K562 (cell line): ENCODE data around the gene ITPR3. TPM values are rescaled to one million over a fixed set of nuclear protein-coding genes. Genes with fewer than 3 reads are reported as not detected.

Source experiments
- ERF ChIP-seq: fragments of 450-650 bp; formaldehyde crosslinking; IDR thresholded peaks from 2 replicates; pipeline ENCODE4 v1.4.0; 2020; ENCODE audit warnings: mild to moderate bottlenecking, mixed read lengths
- ESRRB ChIP-seq: fragments of 250-450 bp; sonication (Bioruptor Pico); IDR thresholded peaks from 2 replicates; pipeline ENCODE4 v1.5.0; 2020; ENCODE audit warnings: mild to moderate bottlenecking, moderate library complexity, borderline replicate concordance
- ETV5 ChIP-seq: sonication (generic); formaldehyde crosslinking; IDR thresholded peaks from 2 replicates; pipeline ENCODE4 v1.4.0; 2020; ENCODE audit warnings: low read depth, mild to moderate bottlenecking, missing genetic modification reagents
- FOXA3 ChIP-seq, 2 experiments: fragments of 450-650 bp in 1 of 2; sonication (generic) in 1 of 2; formaldehyde crosslinking; IDR thresholded peaks in 1 of 2; conservative IDR thresholded peaks in 1 of 2; 2 replicates each; pipeline versions ENCODE4 v1.4.0 to v1.8.0; 2020 to 2022; ENCODE audit warnings: mild to moderate bottlenecking in 2 of 2, missing genetic modification reagents in 1 of 2
- HMGXB4 ChIP-seq: sonication (generic); formaldehyde crosslinking; IDR thresholded peaks from 2 replicates; pipeline ENCODE4 v1.8.1; 2023; ENCODE audit warnings: mild to moderate bottlenecking, missing genetic modification reagents
- HNRNPUL1 ChIP-seq: fragments of 200-400 bp; formaldehyde crosslinking; IDR thresholded peaks from 2 replicates; pipeline ENCODE4 v1.6.1; 2017; ENCODE audit warnings: low read length
- IFI16 ChIP-seq: fragments of 250-450 bp; sonication (Bioruptor Pico); IDR thresholded peaks from 2 replicates; pipeline ENCODE4 v2.1.2; 2022; ENCODE audit warnings: mild to moderate bottlenecking, inconsistent platforms
- MCM7 ChIP-seq, 2 experiments: fragments of 450-650 bp; IDR thresholded peaks; 2 replicates each; pipeline ENCODE4 v1.6.1; 2016 to 2018
- MNT ChIP-seq, 2 experiments: fragments of 450-650 bp; conservative IDR thresholded peaks; 2 replicates each; pipeline ENCODE4 v1.6.1; 2017; ENCODE audit warnings: mild to moderate bottlenecking in 2 of 2, moderate library complexity in 2 of 2
- PML ChIP-seq: IDR thresholded peaks from 2 replicates; pipeline ENCODE4 v1.6.1; 2012; ENCODE audit warnings: low read length, inconsistent platforms
- RB1 ChIP-seq: fragments of 450-650 bp; IDR thresholded peaks from 2 replicates; pipeline ENCODE4 v1.6.1; 2017; ENCODE audit warnings: low read depth, mild to moderate bottlenecking
- SMC3 ChIP-seq: conservative IDR thresholded peaks from 2 replicates; pipeline ENCODE4 v1.6.1; 2011; ENCODE audit warnings: low read depth, low read length, improper control_type of control experiment; ENCODE audit not compliant: insufficient read depth
- SRF ChIP-seq, 2 experiments: fragments of 250-450, 450-650 bp in 1 of 2; sonication (Bioruptor Pico) in 1 of 2; sonication (generic) in 1 of 2; formaldehyde crosslinking; IDR thresholded peaks; 2 replicates each; pipeline versions ENCODE4 v1.5.0 to v1.5.1; 2020 to 2022; ENCODE audit warnings: mild to moderate bottlenecking in 1 of 2, missing genetic modification reagents in 1 of 2
- TBL1XR1 ChIP-seq, 2 experiments: IDR thresholded peaks; 2 replicates each; pipeline ENCODE4 v1.6.1; 2012; ENCODE audit warnings: improper control_type of control experiment in 2 of 2, low read length in 2 of 2, mild to moderate bottlenecking in 1 of 2
- TCF15 ChIP-seq: fragments of 250-450 bp; sonication (Bioruptor Pico); IDR thresholded peaks from 2 replicates; pipeline ENCODE4 v1.8.0; 2022; ENCODE audit warnings: moderate library complexity, mild to moderate bottlenecking, inconsistent platforms
- TOE1 ChIP-seq, 2 experiments: fragments of 450-650 bp in 1 of 2; sonication (generic) in 1 of 2; formaldehyde crosslinking in 1 of 2; IDR thresholded peaks; 2 replicates each; pipeline versions ENCODE4 v1.7.1 to v1.8.0; 2016 to 2022; ENCODE audit warnings: borderline replicate concordance in 2 of 2, mild to moderate bottlenecking in 2 of 2, antibody characterized with exemption in 1 of 2, inconsistent platforms in 1 of 2, low read depth in 1 of 2, missing genetic modification reagents in 1 of 2, moderate library complexity in 1 of 2
- YY1 ChIP-seq, 3 experiments: IDR thresholded peaks; 2 replicates each; pipeline ENCODE4 v1.6.1; 2011; ENCODE audit warnings: low read length in 2 of 3, mild to moderate bottlenecking in 2 of 3, moderate library complexity in 2 of 3, borderline replicate concordance in 1 of 3, control low read depth in 1 of 3, low read depth in 1 of 3; ENCODE audit not compliant: insufficient read depth in 3 of 3, insufficient replicate concordance in 2 of 3, control insufficient read depth in 1 of 3, insufficient read length in 1 of 3; ENCODE audit errors: extremely low read depth in 1 of 3
- ZBTB17 ChIP-seq: fragments of 450-650 bp; formaldehyde crosslinking; IDR thresholded peaks from 2 replicates; pipeline ENCODE4 v1.4.0; 2020; ENCODE audit warnings: mild to moderate bottlenecking
- ZBTB26 ChIP-seq: fragments of 450-650 bp; formaldehyde crosslinking; IDR thresholded peaks from 2 replicates; pipeline ENCODE4 v1.4.0; 2022; ENCODE audit warnings: missing genetic modification characterization
- polyA plus RNA-seq, 8 experiments: library from polyadenylated mRNA; depleted of rRNA in 4 of 8; stranded (reverse) in 5 of 8; unstranded in 3 of 8; fragments of >200 nt; fragmentation: Nextera tagmentation in 2 of 8; fragmentation: Illumina TruSeq in 1 of 8; extraction: Ambion mirVana in 2 of 8; extraction: Trizol in 1 of 8; gene quantifications; 2 replicates each; pipeline versions ENCODE4 v1.2.1 to v1.2.3, GENCODE V29; 2011 to 2014; ENCODE audit warnings: inconsistent platforms in 1 of 8, missing spikeins in 1 of 8
- total RNA-seq, 7 experiments: library from RNA; depleted of rRNA in 6 of 7; stranded (reverse); fragments of >200 nt in 6 of 7; fragmentation: Illumina TruSeq in 2 of 7; extraction: Trizol in 2 of 7; gene quantifications; 2 replicates each; pipeline versions ENCODE4 v1.2.1 to v1.2.3, GENCODE V29; 2011 to 2021; ENCODE audit warnings: low replicate concordance in 1 of 7

The ITPR3 gene
- total and polyA plus RNA-seq, 9 of the 15 experiments (the other 6 are each of a cell fraction or from before 2014, with no cell fraction given) = 0.39 to 35.7 (median 13.2) TPM

GRCh38 chr6:33579828-33580714 is 41.1 kb upstream of the ITPR3 start, which contains the start of gene BAK1 (continued):
- TF ChIP-seq HMGXB4 (CRISPR knock-in tag) (no peak), FOXA3 (CRISPR knock-in tag; conservative IDR thresholded peaks at IDR 0.05 in 1 of 2, IDR thresholded peaks at IDR 0.05 in 1 of 2) (no peak), TBL1XR1 (IDR thresholded peaks at IDR 0.05; ENCODE audit: low read length in 2 of 2) (no peak), PML (peak; percentile 46; the same call in 1 of the 2 replicates), YY1 (IDR thresholded peaks at IDR 0.05; ENCODE audit: borderline replicate concordance in 1 of 3, control insufficient read depth in 1 of 3, extremely low read depth in 1 of 3, insufficient read depth in 3 of 3, insufficient read length in 1 of 3, insufficient replicate concordance in 2 of 3, low read depth in 1 of 3, low read length in 2 of 3) (peak in 2 of 3 experiments; percentile 43 to 56), SRF (CRISPR knock-in tag; IDR thresholded peaks at IDR 0.05) (peak in 1 of 2 experiments; percentile 66; a peak in 1 of 4 replicates), MNT (conservative IDR thresholded peaks at IDR 0.05) (peak in 1 of 2 experiments; percentile 71; a peak in 2 of 4 replicates), ERF (CRISPR knock-in tag) (no peak), IFI16 (CRISPR knock-in tag) (no peak), ZBTB17 (CRISPR knock-in tag) (0 out of 2 replicates have a peak, but pooled peaks have one; percentile 16), ESRRB (CRISPR knock-in tag) (no peak), TOE1 (IDR thresholded peaks at IDR 0.05; ENCODE audit: borderline replicate concordance) (0 out of 2 replicates have a peak, but pooled peaks have one; percentile 27), TOE1 (CRISPR knock-in tag; IDR thresholded peaks at IDR 0.05; ENCODE audit: borderline replicate concordance, low read depth) (no peak), MCM7 (IDR thresholded peaks at IDR 0.05) (no peak), ZBTB26 (no peak), ETV5 (CRISPR knock-in tag) (peak; percentile 92), SMC3 (peak; percentile 33; the same call in 1 of the 2 replicates), HNRNPUL1 (no peak), TCF15 (CRISPR knock-in tag) (no peak), RB1 (peak; percentile 54; the same call in 1 of the 2 replicates)
